Kidney epithelial cell (primary cell): ENCODE measurements around the gene WDHD1. TPM values are rescaled to one million over a fixed set of nuclear protein-coding genes. Genes with fewer than 3 reads are reported as not detected.

Experiments used
- DNase-seq: peaks from one replicate; pipeline ENCODE4 v3.0.0-alpha.2; 2010; ENCODE audit warnings: low read depth
- H3K27me3 ChIP-seq: 2 replicates; pipeline ENCODE4 v1.6.0; 2011; ENCODE audit warnings: low read length; ENCODE audit not compliant: control insufficient read depth, insufficient read depth
- H3K36me3 ChIP-seq: 2 replicates; pipeline ENCODE4 v1.5.1; 2011; ENCODE audit warnings: low read length; ENCODE audit not compliant: control insufficient read depth, insufficient read depth
- H3K4me3 ChIP-seq: 2 replicates; pipeline ENCODE4 v1.5.1; 2011; ENCODE audit warnings: low read depth, mild to moderate bottlenecking, control low read depth, low read length
- total RNA-seq: library from RNA; depleted of rRNA; stranded (reverse); fragments of >200 nt; gene quantifications from 2 replicates; pipeline ENCODE4 v1.2.3, GENCODE V29; 2015
- TF ChIP-seq, protein P1 (sequence below): IDR thresholded peaks from 2 replicates; pipeline ENCODE4 v1.5.1; 2011; ENCODE audit warnings: mild to moderate bottlenecking, moderate library complexity, low read length, control low read depth, inconsistent platforms; ENCODE audit not compliant: insufficient read depth, poor library complexity, severe bottlenecking

Gene WDHD1, protein sequence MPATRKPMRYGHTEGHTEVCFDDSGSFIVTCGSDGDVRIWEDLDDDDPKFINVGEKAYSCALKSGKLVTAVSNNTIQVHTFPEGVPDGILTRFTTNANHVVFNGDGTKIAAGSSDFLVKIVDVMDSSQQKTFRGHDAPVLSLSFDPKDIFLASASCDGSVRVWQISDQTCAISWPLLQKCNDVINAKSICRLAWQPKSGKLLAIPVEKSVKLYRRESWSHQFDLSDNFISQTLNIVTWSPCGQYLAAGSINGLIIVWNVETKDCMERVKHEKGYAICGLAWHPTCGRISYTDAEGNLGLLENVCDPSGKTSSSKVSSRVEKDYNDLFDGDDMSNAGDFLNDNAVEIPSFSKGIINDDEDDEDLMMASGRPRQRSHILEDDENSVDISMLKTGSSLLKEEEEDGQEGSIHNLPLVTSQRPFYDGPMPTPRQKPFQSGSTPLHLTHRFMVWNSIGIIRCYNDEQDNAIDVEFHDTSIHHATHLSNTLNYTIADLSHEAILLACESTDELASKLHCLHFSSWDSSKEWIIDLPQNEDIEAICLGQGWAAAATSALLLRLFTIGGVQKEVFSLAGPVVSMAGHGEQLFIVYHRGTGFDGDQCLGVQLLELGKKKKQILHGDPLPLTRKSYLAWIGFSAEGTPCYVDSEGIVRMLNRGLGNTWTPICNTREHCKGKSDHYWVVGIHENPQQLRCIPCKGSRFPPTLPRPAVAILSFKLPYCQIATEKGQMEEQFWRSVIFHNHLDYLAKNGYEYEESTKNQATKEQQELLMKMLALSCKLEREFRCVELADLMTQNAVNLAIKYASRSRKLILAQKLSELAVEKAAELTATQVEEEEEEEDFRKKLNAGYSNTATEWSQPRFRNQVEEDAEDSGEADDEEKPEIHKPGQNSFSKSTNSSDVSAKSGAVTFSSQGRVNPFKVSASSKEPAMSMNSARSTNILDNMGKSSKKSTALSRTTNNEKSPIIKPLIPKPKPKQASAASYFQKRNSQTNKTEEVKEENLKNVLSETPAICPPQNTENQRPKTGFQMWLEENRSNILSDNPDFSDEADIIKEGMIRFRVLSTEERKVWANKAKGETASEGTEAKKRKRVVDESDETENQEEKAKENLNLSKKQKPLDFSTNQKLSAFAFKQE
- total RNA-seq = 7.6 and 8.0 TPM in 2 replicates

DNA sequence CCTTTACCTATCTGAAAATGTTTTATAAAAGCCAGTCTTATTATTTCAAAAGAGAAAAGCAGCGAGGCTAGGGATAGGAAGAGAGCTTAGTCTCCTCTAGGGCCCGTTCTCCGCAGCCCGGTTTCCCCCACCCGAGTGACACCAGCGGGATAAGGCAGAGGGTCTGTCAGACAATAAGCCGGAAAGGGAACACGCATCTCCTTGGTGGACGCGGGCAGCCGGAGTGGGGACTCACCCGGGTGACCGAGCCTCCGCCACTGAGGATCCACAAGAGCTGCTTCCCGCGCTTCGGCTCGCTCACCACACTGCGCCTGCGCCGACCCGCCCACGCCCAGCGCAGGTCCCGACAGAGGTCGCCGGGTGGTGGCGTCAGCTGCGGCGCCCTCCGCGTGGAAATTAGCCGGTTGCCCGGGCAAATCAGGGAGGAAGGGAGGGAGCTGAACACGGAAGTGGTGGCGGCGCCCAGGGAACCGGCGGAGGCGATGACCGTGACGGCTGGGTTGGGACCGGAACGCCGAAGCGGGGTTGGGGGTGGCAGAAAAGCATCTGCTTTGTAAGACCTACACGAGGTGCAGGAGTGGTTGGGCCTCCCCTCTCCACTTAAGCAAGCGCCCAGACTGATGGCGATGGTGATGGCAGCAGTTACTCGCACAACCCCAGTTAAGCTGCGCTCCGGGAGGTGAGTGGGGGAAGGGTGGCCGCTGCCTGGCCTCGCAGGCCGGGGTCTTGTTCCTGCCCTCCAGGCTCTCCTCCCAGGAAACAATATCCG lies at the start of gene WDHD1, which contains the start of gene SOCS4:
WDHD1 (minus strand) TSS at position 307 of the 769 bp plus-strand sequence. CDS start 312 bp downstream, outside the sequence.
SOCS4 (plus strand) TSS at position 444 of the 769 bp plus-strand sequence. CDS start 15,806 bp downstream, outside the sequence.
- TF ChIP-seq, protein P1, sequence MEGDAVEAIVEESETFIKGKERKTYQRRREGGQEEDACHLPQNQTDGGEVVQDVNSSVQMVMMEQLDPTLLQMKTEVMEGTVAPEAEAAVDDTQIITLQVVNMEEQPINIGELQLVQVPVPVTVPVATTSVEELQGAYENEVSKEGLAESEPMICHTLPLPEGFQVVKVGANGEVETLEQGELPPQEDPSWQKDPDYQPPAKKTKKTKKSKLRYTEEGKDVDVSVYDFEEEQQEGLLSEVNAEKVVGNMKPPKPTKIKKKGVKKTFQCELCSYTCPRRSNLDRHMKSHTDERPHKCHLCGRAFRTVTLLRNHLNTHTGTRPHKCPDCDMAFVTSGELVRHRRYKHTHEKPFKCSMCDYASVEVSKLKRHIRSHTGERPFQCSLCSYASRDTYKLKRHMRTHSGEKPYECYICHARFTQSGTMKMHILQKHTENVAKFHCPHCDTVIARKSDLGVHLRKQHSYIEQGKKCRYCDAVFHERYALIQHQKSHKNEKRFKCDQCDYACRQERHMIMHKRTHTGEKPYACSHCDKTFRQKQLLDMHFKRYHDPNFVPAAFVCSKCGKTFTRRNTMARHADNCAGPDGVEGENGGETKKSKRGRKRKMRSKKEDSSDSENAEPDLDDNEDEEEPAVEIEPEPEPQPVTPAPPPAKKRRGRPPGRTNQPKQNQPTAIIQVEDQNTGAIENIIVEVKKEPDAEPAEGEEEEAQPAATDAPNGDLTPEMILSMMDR = no peak
- peak; percentile 80 for DNase-seq

DNA sequence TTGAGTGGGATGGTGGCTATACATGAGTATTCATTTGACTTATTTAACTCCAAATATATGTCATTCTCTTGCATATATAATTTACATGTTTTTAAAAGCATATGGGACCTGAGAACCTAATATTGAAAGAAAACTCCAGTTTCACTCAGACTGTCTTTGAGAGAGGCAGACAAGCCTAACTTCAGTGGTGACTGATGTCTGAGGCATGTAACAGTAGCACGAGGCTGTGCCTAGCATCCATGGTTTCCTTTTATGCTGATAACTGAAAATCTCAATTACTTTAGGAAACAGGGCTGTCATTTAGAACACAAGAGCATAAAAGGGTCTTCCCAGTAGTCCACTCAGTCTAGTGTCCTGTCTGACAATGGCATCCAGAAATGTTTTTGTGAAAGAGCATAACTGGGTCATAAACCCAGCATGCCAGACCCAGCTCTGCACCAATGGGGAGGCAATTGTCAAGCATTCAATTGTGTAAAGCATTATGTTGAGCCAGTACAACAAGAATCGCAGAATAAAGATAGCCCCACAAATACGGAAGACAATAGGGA lies 48.8 kb upstream of the WDHD1 start:
- Histone ChIP-seq H3K27me3 (no peaks in the 10 kb centered on the region), H3K36me3 (no peaks in the 10 kb centered on the region), H3K4me3 (no peak overlapping the region)
- TF ChIP-seq, protein P1 = no peak
- no peak for DNase-seq

More for the DNA sequence above, at the start of gene WDHD1, which contains the start of gene SOCS4:
- H3K36me3 ChIP-seq = no peaks in the 10 kb centered on the region
- no peaks in the 10 kb centered on the region for H3K27me3 ChIP-seq
- H3K4me3 ChIP-seq = peak within 1 kb of the TSS; percentile 96

DNA sequence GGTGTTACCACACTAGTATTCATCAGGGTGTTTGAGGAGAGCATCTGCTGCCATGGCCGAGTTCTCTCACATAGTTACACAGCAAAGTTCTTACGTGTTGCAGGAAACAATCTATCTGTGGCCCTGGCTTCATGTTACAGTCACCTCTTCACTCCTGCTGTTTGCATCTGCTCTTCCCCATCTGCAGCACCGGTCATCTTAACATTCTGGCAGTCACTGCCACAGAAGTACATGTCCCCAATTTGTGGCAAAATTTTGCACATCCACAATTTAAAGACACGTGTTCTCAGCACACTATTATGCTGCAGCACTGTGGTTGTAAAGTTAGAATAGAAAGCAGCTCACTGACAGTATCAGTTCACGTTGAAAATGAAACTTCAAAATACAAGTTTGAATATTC lies 47.8 kb upstream of the WDHD1 start:
- TF ChIP-seq, protein P1 = no peak
- no peaks in the 10 kb centered on the region for H3K36me3 ChIP-seq
- no peak overlapping the region for H3K4me3 ChIP-seq
- H3K27me3 ChIP-seq = no peaks in the 10 kb centered on the region
- no peak for DNase-seq

DNA sequence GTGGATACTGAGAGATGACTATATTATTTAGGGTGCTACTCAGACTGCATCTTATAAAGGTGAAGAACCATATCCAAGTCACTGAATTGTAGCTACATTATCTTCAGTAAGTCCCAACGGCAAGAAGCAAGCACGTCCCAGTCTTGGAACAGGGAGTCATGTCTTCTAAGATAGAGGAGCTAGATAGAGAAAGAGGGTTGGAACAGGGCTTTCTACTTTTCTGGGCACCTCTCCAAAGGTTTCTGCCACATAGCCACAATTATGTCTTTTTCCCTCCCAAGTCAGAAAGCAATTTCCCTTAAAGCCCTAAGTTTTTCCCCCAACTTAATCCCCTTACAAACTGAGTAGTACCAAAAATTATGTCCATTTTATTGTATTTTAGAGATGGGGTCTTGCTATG lies 47.0 kb upstream of the WDHD1 start:
- TF ChIP-seq, protein P1 = no peak
- H3K36me3 ChIP-seq = no peaks in the 10 kb centered on the region
- no peak for DNase-seq
- H3K27me3 ChIP-seq = no peaks in the 10 kb centered on the region
- no peak overlapping the region for H3K4me3 ChIP-seq
